ENCODE results near the gene SLC25A45. TPM values are rescaled to one million over a fixed set of nuclear protein-coding genes. Genes with fewer than 3 reads are reported as not detected.
"Not testable (repeated sequence)": the region's sequence is repeated elsewhere in the genome, so short reads cannot be mapped to it uniquely, and the experiment has no call there.

Gene SLC25A45
- total RNA-seq, 2 donors from 2014 or later = 9.7 to 18.5 TPM

- Mint-ChIP-seq H3K9me3 (no peaks in the 10 kb centered on the region), H3K36me3 (peaks cover 0 to 25% of the 10 kb centered on the region in 2 donors), H3K27ac (peak overlapping the region; percentile 23 to 100)
- ATAC-seq (no peak), DNase-seq (ENCODE audit: low spot score in 2 of 2) (peak in 1 of 2 donors; percentile 57)
These were observed 33.3 kb upstream of the SLC25A45 start for GRCh38 chr11:65415499-65416340.

GRCh38 chr11:65414776-65415498 lies 32.5 kb upstream of the SLC25A45 start:
- H3K36me3 Mint-ChIP-seq = peaks cover 0 to 23% of the 10 kb centered on the region in 2 donors
- peak overlapping the region in 1 of 2 donors; percentile 100 for H3K27ac Mint-ChIP-seq
- no peak for ATAC-seq
- no peaks in the 10 kb centered on the region for H3K9me3 Mint-ChIP-seq
- DNase-seq (ENCODE audit: low spot score in 2 of 2) = peak in 1 of 2 donors; percentile 44

DNA sequence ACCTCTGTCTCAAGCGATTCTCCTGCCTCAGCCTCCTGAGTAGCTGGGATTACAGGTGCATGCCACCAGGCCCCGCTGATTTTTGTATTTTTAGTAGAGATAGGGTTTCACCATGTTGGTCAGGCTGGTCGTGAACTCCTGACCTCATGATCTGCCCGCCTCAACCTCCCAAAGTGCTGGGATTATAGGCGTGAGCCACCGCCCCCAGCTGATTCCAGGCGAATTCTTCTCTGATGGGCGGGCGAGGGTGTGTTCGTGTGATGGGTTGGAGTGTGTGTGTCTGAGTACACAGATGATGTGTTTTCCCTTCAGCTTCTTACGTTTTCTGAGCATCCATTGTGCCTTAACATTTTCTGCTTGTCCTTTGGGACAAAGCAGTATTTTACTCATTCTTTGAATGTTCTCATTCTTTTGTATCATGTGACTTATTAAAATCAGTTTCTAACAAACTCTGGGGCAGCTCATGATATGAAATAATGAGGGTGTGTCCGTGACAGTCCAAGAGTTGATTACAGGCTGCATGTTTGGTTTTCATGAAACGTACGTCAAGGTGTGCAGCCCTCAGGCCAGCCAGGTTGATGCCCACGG lies 30.7 kb upstream of the SLC25A45 start:
- Mint-ChIP-seq H3K36me3 (peaks cover 6 to 10% of the 10 kb centered on the region in 2 donors), H3K27ac (peak overlapping the region; percentile 19 to 59)
- DNase-seq (ENCODE audit: low spot score in 2 of 2) = peak in 1 of 2 donors; percentile 46
- not testable (repeated sequence) for H3K9me3 Mint-ChIP-seq, ATAC-seq

DNA sequence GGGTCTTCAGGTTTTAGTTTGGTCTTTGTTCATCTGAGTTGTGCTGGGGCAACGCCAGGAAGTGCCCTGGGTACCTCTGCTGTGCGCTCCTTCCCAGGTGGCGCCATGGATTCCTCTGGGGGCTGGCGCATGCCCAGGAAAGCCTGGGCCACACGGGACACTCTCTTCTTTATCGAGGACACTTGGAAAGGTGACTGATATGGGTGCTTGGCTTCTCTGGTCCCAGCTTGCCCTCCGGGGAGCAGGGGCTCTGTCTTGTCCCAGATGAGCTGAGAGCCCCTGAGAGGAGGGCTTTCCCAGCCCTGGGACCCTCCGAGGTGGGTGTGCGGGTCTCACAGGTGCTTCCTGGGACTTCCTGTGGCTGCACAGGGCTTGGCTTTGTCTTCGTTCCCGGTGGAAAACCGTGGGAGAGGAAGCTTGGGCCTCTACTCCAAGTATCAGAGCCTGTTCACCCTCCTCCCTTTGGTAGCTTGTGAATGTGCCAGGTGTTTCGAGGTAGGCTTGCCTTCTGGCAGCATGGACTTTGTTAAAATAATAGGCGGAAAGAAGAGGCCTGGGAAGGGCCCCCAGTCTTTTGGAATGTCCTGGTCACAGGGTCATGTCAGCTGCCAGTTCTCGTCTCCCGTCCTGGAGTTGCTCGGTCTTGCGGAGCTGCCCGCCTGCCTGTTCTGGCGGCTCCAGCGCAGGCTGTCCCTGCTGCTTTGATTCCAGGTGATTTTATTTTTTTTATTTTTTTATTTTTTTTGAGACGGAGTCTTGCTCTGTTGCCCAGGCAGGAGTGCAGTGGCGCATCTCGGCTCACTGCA lies 30.0 kb upstream of the SLC25A45 start:
- DNase-seq (ENCODE audit: low spot score in 2 of 2) = peak in 1 of 2 donors; percentile 52
- ATAC-seq = no peak
- no peaks in the 10 kb centered on the region for H3K9me3 Mint-ChIP-seq
- H3K27ac Mint-ChIP-seq = peak overlapping the region in 1 of 2 donors; percentile 77
- H3K36me3 Mint-ChIP-seq = peaks cover 6 to 10% of the 10 kb centered on the region in 2 donors

- Mint-ChIP-seq H3K36me3 (peaks cover 4 to 6% of the 10 kb centered on the region in 2 donors), H3K27ac (no peak overlapping the region), H3K9me3 (no peaks in the 10 kb centered on the region)
- ATAC-seq (no peak), DNase-seq (ENCODE audit: low spot score in 2 of 2) (no peak)
These were observed 29.2 kb upstream of the SLC25A45 start for GRCh38 chr11:65411681-65412070.

DNA sequence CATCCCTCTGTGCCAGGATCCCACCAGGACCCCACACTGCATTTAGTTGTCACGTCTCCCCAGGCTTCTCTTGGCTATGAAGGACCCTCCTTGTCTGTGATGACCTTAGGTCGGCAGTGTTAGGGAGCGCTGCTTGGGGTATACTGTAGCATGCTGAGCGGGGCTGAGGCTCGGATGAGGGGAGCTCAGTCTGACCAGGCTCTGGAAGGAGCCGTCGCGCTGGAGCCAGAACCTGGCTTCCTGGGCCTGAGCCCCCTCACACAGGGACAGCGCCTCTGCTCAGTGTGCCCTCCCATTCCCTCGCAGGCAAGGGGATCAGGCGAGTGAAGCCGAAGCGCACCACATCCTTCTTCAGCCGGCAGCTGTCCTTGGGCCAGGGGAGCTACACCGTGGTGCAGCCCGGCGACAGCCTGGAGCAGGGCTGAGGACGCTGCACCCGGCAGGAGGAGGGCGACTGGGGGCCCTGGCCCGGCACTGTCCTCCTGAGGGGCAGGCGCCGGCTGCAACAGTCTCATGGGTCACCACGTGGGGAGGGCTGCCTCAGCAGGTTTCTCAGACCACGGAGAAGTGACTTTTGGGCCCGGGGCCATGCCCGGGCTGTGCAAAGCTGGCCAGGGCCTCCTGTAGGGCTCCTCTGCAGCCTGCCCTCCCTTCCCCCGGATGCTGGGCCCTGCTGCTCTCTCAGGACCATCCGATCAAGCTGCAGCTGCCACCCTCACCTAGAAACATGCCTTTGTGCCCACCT lies 28.7 kb upstream of the SLC25A45 start:
- ATAC-seq (no peak), DNase-seq (ENCODE audit: low spot score in 2 of 2) (no peak)
- peak overlapping the region in 1 of 2 donors; percentile 29 for H3K27ac Mint-ChIP-seq
- H3K36me3 Mint-ChIP-seq = peaks cover 0 to 6% of the 10 kb centered on the region in 2 donors
- H3K9me3 Mint-ChIP-seq = no peaks in the 10 kb centered on the region

DNA sequence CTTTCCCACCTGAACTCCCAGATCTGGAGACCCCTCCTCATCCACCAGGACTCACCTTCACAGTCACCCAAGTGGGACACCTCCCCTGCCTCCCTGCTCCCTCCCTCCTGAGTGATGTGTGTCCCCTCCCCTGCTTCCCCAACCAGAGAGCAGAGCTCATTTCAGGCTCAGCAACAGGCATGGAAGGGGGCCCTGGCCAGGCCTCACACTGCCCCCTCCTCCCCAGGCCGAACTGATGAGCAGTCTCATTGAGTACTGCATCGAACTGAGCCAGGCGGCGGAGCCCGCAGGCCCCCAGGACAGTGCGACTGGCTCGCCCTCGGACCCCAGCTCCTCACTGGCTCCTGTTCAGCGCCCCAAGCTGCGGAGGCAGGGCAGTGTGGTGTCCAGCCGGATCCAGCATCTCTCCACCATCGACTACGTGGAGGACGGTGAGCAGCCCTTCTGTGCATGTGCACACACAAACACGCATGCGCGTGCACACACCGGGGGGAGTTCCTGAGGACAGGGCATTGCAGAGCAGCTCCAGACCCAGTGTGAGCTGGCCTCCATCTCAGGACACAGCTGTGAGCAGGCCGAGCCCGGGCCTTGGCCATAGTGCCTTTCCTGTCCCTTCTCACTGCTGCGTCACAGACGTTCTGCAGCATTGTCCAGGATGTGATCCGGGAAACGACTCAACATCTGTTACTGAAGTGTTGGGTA lies 22.3 kb upstream of the SLC25A45 start:
- H3K36me3 Mint-ChIP-seq = peaks cover 0 to 6% of the 10 kb centered on the region in 2 donors
- no peaks in the 10 kb centered on the region for H3K9me3 Mint-ChIP-seq
- H3K27ac Mint-ChIP-seq = no peak overlapping the region
- ATAC-seq (no peak), DNase-seq (ENCODE audit: low spot score in 2 of 2) (no peak)

DNA sequence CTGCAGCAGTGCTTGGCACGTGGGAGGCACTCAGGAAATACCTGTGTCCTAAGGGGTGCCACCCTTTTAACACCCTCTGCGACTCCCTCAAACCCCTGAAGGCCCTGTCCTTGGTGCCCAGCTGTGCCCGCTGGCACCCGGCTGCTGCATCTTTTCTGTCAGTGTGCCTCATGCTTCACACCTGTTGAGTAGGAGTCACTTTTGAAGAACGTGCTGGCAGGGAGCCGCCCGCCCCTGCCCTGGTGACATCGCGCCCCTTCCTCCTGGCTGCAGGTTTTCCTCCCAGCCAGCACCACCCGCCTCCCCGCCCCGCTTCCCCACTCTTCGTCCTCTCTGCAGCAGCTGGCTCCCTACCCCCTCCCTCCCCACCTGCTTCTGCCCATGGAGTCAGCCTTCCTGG lies 21.8 kb upstream of the SLC25A45 start:
- DNase-seq (ENCODE audit: low spot score in 2 of 2) (no peak), ATAC-seq (no peak)
- Mint-ChIP-seq H3K36me3 (peaks cover 0 to 2% of the 10 kb centered on the region in 2 donors), H3K9me3 (no peaks in the 10 kb centered on the region), H3K27ac (no peak overlapping the region)

GRCh38 chr11:65403607-65404121 lies 21.2 kb upstream of the SLC25A45 start:
- DNase-seq (ENCODE audit: low spot score in 2 of 2) = no peak
- ATAC-seq = no peak
- H3K36me3 Mint-ChIP-seq = peaks cover under 1% of the 10 kb centered on the region in 2 donors
- H3K9me3 Mint-ChIP-seq = no peaks in the 10 kb centered on the region
- H3K27ac Mint-ChIP-seq = no peak overlapping the region

DNA sequence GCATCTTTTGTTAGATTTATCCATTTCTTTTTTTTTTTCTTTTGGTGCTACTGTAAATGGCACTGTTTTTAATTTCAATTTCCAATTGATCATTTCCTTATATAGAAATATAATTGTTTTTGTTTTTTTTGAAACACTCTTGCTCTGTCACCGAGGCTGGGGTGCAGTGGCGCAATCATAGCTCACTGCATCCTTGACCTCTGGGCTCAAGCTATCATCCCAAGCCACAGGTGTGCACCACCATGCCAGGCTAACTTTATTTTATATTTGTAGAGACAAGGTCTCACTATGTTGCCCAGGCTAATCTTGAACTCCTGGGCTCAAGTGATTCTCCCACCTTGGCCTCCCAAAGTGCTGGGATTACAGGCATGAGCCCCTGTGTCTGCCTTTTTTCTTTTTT lies 20.3 kb upstream of the SLC25A45 start:
- no peak overlapping the region for H3K27ac Mint-ChIP-seq
- DNase-seq (ENCODE audit: low spot score in 2 of 2) (no peak), ATAC-seq (no peak)
- no peaks in the 10 kb centered on the region for H3K9me3 Mint-ChIP-seq
- peaks cover 6% of the 10 kb centered on the region in 2 donors for H3K36me3 Mint-ChIP-seq

- DNase-seq (ENCODE audit: low spot score in 2 of 2) (no peak), ATAC-seq (no peak)
- Mint-ChIP-seq H3K9me3 (no peaks in the 10 kb centered on the region), H3K36me3 (peaks cover 6 to 11% of the 10 kb centered on the region in 2 donors), H3K27ac (peak overlapping the region; percentile 18 to 95)
These were observed 19.4 kb upstream of the SLC25A45 start for GRCh38 chr11:65401803-65402248.

DNA sequence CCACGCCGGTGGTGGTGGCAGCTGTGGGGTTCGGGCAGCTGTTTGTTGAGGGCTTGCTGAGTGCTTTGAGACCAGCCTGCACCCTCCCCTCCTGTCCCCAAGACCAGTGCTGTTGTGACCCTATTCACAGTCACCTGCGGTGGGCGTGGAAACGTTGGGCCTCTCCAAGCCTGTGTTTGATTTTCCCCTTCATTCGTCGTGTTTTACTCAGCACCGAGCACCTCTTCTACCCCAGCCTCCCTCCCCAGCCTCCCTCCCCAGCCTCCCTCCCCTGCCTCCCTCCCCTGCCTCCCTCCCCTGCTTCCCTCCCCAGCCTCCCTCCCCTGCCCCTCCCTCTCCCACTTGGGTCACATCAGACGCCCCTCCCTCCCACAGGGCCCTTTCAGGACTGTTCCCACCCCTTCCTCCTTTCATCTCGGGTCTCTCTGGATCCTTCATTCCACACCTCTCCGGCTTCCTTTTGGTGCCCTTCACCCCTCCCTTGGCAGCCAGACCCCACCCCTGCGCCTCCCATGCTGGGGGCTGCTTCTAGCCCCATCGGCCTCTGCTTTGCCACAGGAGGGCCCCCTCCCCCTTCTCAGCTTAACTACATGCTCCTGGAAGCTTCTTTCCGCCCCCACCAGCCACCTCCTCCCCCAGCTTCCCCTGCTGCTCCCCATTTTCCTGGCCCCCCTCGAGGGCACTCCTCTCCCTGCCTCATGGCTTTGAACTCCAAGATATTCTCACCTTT lies 18.8 kb upstream of the SLC25A45 start:
- H3K27ac Mint-ChIP-seq = peak overlapping the region; percentile 18 to 95
- DNase-seq (ENCODE audit: low spot score in 2 of 2) (no peak), ATAC-seq (no peak)
- H3K36me3 Mint-ChIP-seq = peaks cover 6 to 11% of the 10 kb centered on the region in 2 donors
- H3K9me3 Mint-ChIP-seq = no peaks in the 10 kb centered on the region

DNA sequence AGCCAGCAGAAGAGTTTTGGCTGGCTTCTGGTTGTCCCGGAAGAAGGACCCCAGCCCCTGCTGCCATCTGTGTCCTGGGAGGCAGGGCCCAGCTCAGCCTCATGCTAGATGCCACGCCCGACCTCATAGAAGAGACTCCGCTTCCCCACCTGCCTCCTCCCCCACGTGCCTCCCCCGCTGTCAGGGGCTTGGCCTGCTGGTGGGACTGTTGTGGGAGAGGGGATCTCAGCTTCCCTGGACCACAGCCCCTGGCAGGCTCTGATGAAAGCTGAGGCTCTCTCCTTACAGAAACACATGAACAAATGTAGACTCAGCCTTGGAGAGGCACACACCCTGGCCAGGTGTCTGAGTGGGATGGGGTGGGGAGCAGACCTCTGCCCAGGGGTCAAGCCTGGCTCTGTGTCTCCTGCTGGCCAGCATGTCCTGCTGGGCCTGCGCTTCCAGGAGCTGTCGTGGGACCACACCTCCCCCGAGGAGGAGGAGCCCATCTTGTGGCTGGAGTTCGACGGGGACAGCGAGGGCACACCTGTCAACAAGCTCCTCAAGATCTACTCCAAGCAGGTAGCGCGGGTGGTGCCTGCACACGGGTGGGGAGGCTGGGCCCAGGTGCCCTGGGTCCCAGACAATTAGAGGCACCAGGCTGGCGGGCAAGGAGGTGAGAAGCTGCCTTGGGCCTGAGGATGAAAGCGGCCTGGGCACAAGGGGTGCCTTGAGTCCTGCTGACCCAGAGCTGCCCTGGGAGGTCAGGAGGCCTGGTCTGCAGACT lies 18.0 kb upstream of the SLC25A45 start:
- peaks cover 6 to 11% of the 10 kb centered on the region in 2 donors for H3K36me3 Mint-ChIP-seq
- H3K27ac Mint-ChIP-seq = peak overlapping the region in 1 of 2 donors; percentile 29
- DNase-seq (ENCODE audit: low spot score in 2 of 2) (no peak), ATAC-seq (no peak)
- H3K9me3 Mint-ChIP-seq = no peaks in the 10 kb centered on the region

GRCh38 chr11:65399845-65400244 lies 17.4 kb upstream of the SLC25A45 start:
- Mint-ChIP-seq H3K9me3 (no peaks in the 10 kb centered on the region), H3K27ac (no peak overlapping the region), H3K36me3 (peaks cover 6 to 11% of the 10 kb centered on the region in 2 donors)
- ATAC-seq = no peak
- DNase-seq (ENCODE audit: low spot score in 2 of 2) = no peak
